Measurements from ENCODE around the gene KIAA0319L. TPM values are rescaled to one million over a fixed set of nuclear protein-coding genes. Genes with fewer than 3 reads are reported as not detected.

KIAA0319L gene
- total RNA-seq, 1 experiment from 2014 or later, result 46.4 TPM

GRCh38 chr1:35535243-35535642, 22.0 kb downstream of the KIAA0319L start:
- Histone ChIP-seq H3K4ac (ENCODE audit: low read depth, low read length) (no peak overlapping the region), H2BK120ac (ENCODE audit: low read depth, low read length, poor library complexity, severe bottlenecking) (no peak overlapping the region), H3K79me1 (ENCODE audit: insufficient read depth, low read depth, low read length, poor library complexity, severe bottlenecking) (peaks cover 6% of the 10 kb centered on the region), H3K4me1 (ENCODE audit: insufficient read depth, low read length) (peaks cover 14% of the 10 kb centered on the region), H3K27ac (ENCODE audit: insufficient read length, low read depth, low read length) (no peak overlapping the region), H2AK5ac (ENCODE audit: insufficient read length, low read length) (no peak overlapping the region), H2BK20ac (ENCODE audit: low read depth, low read length, poor library complexity, severe bottlenecking) (no peak overlapping the region), H3T11ph (ENCODE audit: low read length) (no peak overlapping the region), H3K23me2 (ENCODE audit: insufficient read length, low read depth, low read length, poor library complexity, severe bottlenecking) (no peaks in the 10 kb centered on the region), H3K9me3 (ENCODE audit: control insufficient read depth, low read depth, low read length) (no peaks in the 10 kb centered on the region), H4K8ac (replicated peaks; ENCODE audit: insufficient read length, low read depth, low read length) (no peak overlapping the region), H2BK12ac (ENCODE audit: insufficient read length, low read depth, low read length) (no peak overlapping the region), H3K18ac (ENCODE audit: insufficient read length, low read depth, low read length) (no peak overlapping the region), H3K9ac (ENCODE audit: extremely low read depth, insufficient read length, low read length) (no peak overlapping the region), H3K4me2 (ENCODE audit: insufficient read depth, insufficient read length, low read length) (no peak overlapping the region), H2AFZ (ENCODE audit: low read length) (no peak overlapping the region), H2BK5ac (ENCODE audit: insufficient read length, low read length) (no peak overlapping the region), H2BK15ac (ENCODE audit: low read depth, low read length) (no peak overlapping the region), H3K27me3 (ENCODE audit: insufficient read depth, low read length) (no peaks in the 10 kb centered on the region), H3K14ac (ENCODE audit: insufficient read depth, low read length) (no peak overlapping the region), H4K5ac (ENCODE audit: insufficient read length, low read depth, low read length) (no peak overlapping the region), H3K56ac (ENCODE audit: insufficient read length, low read depth, low read length) (no peak overlapping the region), H4K91ac (ENCODE audit: insufficient read length, low read depth, low read length) (no peak overlapping the region), H3K23ac (ENCODE audit: insufficient read length, low read depth, low read length) (no peak overlapping the region), H4K20me1 (ENCODE audit: control insufficient read depth, insufficient read depth, insufficient read length) (no peaks in the 10 kb centered on the region), H3K79me2 (ENCODE audit: insufficient read depth, low read length) (peaks cover 5% of the 10 kb centered on the region; the same call in 1 of the 2 replicates)
- H3K4me1 Mint-ChIP-seq, result peaks cover 46 to 55% of the 10 kb centered on the region in 2 experiments
- peaks cover 5 to 8% of the 10 kb centered on the region in 2 experiments; a peak in 4 of 5 replicates for H3K9me3 Mint-ChIP-seq
- peaks cover 9 to 18% (median 16%) of the 10 kb centered on the region in 3 experiments for H3K36me3 Mint-ChIP-seq (ENCODE audit: insufficient read depth in 1 of 3, low read depth in 3 of 3)
- no peaks in the 10 kb centered on the region for H3K27me3 Mint-ChIP-seq (ENCODE audit: low read depth)
- no peak for TF ChIP-seq CTCF (conservative IDR thresholded peaks at IDR 0.05)
- DNase-seq, result no peak
- H3K4me3 Mint-ChIP-seq, result no peak overlapping the region
- H3K27ac Mint-ChIP-seq, result peak overlapping the region in 2 of 3 experiments; percentile 63 to 83; a peak in 4 of 7 replicates

All from H9 (cell line).